Cardiac muscle cell (in vitro differentiated cells and primary cell): ENCODE data around the gene TBC1D9. TPM values are rescaled to one million over a fixed set of nuclear protein-coding genes. Genes with fewer than 3 reads are reported as not detected.
A peak's percentile ranks its signal among the peaks of the same experiment; 100 is the strongest.

Source experiments
- DNase-seq, 2 donors: peaks; one replicate each; pipeline versions ENCODE4 v3.0.0 to v3.0.0-alpha.2; 2010 to 2017; ENCODE audit warnings: low read depth in 1 of 2, low spot score in 1 of 2
- H3K27ac ChIP-seq: fragments of 200-600 bp; sonication (generic); 2 replicates; pipeline ENCODE4 v1.5.1; 2016
- H3K27me3 ChIP-seq: fragments of 200-600 bp; sonication (generic); 2 replicates; pipeline ENCODE4 v1.6.0; 2016; ENCODE audit warnings: control low read depth
- H3K36me3 ChIP-seq: fragments of 200-600 bp; sonication (generic); 2 replicates; pipeline ENCODE4 v1.5.1; 2016; ENCODE audit warnings: control low read depth
- H3K4me1 ChIP-seq: fragments of 200-600 bp; sonication (generic); 2 replicates; pipeline ENCODE4 v1.8.1; 2017; ENCODE audit warnings: low read depth, mild to moderate bottlenecking, mixed run types
- H3K4me3 ChIP-seq: fragments of 200-600 bp; sonication (generic); 2 replicates; pipeline ENCODE4 v1.5.1; 2016; ENCODE audit warnings: mild to moderate bottlenecking
- H3K9me3 ChIP-seq: fragments of 200-600 bp; sonication (generic); 2 replicates; pipeline ENCODE4 v1.5.1; 2017; ENCODE audit warnings: low read depth, mild to moderate bottlenecking, control low read depth
- polyA plus RNA-seq: library from polyadenylated mRNA; unstranded; fragments of >200 nt; fragmentation: Nextera tagmentation; extraction: Ambion mirVana; gene quantifications from 2 replicates; pipeline ENCODE4 v1.2.1, GENCODE V29; 2016
- total RNA-seq: library from RNA; depleted of rRNA; stranded (reverse); fragments of >200 nt; gene quantifications from 2 replicates; pipeline ENCODE4 v1.2.3, GENCODE V29; 2016
- TF ChIP-seq, protein P1 (sequence below): IDR thresholded peaks from 2 replicates; pipeline ENCODE4 v1.5.1; 2012; ENCODE audit warnings: low read depth, mild to moderate bottlenecking, low read length

TBC1D9 gene
- total and polyA plus RNA-seq, 2 experiments from 2014 or later, result 3.4 to 5.2 TPM

DNA sequence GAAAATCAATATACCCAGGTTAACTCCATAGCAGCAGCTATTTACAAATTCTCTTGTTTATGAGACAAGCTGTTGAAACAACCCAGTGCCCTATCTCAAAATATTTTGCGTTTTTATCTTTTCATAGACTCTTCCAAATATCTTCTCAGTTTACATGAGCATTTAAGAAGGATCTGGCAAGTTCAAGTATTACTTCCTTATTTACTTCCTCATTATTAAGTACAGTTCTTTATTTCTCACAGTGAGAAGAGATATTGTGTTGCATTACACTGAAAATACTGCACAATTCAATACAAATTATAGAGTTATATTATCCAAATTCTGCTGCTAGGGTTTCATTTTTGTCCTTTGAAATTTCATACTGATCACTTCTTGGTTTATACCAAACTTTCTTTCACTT is 143.8 kb downstream of the TBC1D9 start:
- no peak overlapping the region for H3K4me3 ChIP-seq
- TF ChIP-seq, protein P1, sequence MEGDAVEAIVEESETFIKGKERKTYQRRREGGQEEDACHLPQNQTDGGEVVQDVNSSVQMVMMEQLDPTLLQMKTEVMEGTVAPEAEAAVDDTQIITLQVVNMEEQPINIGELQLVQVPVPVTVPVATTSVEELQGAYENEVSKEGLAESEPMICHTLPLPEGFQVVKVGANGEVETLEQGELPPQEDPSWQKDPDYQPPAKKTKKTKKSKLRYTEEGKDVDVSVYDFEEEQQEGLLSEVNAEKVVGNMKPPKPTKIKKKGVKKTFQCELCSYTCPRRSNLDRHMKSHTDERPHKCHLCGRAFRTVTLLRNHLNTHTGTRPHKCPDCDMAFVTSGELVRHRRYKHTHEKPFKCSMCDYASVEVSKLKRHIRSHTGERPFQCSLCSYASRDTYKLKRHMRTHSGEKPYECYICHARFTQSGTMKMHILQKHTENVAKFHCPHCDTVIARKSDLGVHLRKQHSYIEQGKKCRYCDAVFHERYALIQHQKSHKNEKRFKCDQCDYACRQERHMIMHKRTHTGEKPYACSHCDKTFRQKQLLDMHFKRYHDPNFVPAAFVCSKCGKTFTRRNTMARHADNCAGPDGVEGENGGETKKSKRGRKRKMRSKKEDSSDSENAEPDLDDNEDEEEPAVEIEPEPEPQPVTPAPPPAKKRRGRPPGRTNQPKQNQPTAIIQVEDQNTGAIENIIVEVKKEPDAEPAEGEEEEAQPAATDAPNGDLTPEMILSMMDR, result no peak
- peaks cover 3% of the 10 kb centered on the region for H3K4me1 ChIP-seq
- no peaks in the 10 kb centered on the region for H3K36me3 ChIP-seq
- no peaks in the 10 kb centered on the region for H3K9me3 ChIP-seq
- no peak for DNase-seq
- H3K27me3 ChIP-seq, result no peaks in the 10 kb centered on the region
- no peak overlapping the region for H3K27ac ChIP-seq

DNA sequence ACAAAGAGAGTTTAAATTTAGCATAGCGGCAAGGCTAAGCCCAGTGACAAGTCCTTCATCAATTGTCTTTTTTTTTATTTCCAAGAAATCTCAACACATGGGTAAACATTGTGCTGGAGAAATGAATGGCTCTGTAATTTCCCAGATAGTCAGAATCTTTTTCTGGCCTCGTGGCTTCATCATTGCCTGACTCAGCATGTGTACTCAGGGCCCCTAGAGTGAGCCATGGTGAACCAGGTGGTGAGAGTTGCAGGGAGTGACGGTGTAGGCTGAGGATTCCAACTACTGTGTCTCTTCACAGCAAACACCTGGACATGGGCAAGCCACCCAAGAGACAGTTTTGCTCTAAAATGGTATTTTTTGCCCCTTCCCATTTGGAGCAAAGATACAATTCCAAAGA is 144.3 kb downstream of the TBC1D9 start:
- DNase-seq, result no peak
- TF ChIP-seq, protein P1, result no peak
- H3K4me1 ChIP-seq, result peaks cover 3% of the 10 kb centered on the region
- H3K27ac ChIP-seq, result no peak overlapping the region
- H3K9me3 ChIP-seq, result no peaks in the 10 kb centered on the region
- H3K27me3 ChIP-seq, result no peaks in the 10 kb centered on the region
- H3K4me3 ChIP-seq, result no peak overlapping the region
- H3K36me3 ChIP-seq, result no peaks in the 10 kb centered on the region

DNA sequence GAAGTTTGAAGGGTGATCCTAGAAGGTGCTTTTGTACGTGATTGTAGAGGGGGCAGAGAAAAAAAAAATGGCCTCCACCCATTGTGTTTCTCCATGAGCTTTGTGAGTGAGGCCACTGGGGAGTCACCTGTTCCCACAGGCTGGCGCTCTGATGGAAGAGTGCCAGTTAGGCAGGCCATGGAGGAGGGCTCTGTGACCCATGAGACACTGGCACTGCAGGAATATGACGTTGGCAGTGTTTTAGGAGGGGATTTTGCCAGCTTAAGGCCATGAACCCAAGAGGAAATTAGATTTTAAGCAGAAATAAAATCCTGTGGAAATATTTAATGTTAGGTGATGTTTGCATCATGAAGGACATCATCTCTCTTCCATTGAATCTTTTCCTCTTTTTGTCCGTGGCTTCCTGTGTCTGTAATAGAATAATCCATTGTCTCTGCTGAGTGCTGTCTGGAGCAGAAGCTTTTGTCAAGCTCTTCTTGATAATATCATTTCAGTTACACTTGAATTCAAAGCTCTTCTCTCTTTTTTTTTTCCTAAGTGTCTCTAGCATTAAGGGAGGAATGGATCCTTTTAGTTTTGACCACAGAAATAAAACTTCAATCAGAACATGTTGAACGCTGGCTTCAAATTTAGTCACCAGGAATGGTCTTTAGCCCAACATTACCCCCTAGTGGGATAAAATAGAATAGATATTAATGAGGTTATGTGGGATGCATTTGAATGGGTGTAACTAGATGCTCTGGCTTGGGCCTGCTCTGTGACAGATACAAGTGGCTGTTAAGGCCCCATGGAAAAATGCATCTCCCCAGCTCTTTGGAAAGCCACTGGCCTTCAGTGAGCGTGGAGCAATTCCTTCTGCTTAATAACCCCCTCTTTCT is 146.4 kb downstream of the TBC1D9 start:
- H3K27me3 ChIP-seq, result no peaks in the 10 kb centered on the region
- DNase-seq, result peak; percentile 64 to 82
- H3K9me3 ChIP-seq, result no peaks in the 10 kb centered on the region
- no peaks in the 10 kb centered on the region for H3K36me3 ChIP-seq
- no peak overlapping the region for H3K4me3 ChIP-seq
- peaks cover 3% of the 10 kb centered on the region for H3K4me1 ChIP-seq
- TF ChIP-seq, protein P1, result peak; percentile 54
- no peak overlapping the region for H3K27ac ChIP-seq

DNA sequence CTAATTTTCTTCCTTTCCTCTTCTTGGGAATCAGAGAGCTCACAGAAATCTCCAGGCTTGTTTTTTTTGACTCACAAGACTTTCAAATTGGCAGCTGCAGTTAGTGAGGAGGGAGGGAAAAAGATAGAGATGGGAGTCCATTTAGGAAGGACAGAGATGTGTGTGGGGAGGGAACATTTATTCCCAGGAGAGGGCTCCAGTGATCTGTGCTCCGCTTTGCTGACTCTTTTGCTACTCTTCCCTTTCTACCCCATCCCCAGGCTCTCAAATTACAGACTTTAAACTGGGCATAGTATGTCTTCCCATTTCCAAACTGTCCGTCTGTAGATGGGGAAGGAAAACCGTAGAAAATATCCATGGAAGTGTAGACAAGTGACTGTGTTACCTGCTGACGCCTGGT is 148.3 kb downstream of the TBC1D9 start:
- H3K36me3 ChIP-seq, result no peaks in the 10 kb centered on the region
- no peak overlapping the region for H3K4me3 ChIP-seq
- no peaks in the 10 kb centered on the region for H3K27me3 ChIP-seq
- TF ChIP-seq, protein P1, result no peak
- no peak for DNase-seq
- peaks cover 3% of the 10 kb centered on the region for H3K4me1 ChIP-seq
- H3K9me3 ChIP-seq, result no peaks in the 10 kb centered on the region
- H3K27ac ChIP-seq, result no peak overlapping the region

DNA sequence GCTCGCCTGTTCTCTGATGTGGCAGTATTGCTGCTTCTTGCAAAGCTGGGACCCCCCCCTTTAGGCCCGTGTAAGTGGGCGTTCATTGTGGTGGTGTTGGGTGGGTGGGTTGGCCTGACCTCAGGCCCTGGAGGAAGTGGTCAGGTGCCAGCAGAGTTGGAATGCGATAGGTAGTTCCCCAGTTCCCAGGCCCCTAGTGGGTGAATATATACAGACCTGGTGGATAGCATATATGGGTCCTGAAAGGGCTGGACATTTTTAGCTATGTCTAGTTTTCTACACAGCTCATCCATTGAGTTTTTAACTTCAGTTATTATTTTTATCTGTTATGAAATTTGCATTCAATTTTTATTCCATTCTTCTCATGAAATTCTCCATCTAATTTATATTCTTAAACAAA is 151.6 kb downstream of the TBC1D9 start:
- no peaks in the 10 kb centered on the region for H3K27me3 ChIP-seq

More for the DNA sequence above, 151.6 kb downstream of the TBC1D9 start:
- Histone ChIP-seq H3K4me3 (no peak overlapping the region), H3K27ac (no peak overlapping the region), H3K9me3 (no peaks in the 10 kb centered on the region), H3K36me3 (no peaks in the 10 kb centered on the region), H3K4me1 (no peaks in the 10 kb centered on the region)
- TF ChIP-seq, protein P1, result no peak
- DNase-seq, result no peak
